ENCODE data around the gene SELENOS. TPM values are rescaled to one million over a fixed set of nuclear protein-coding genes. Genes with fewer than 3 reads are reported as not detected.

SELENOS gene, protein sequence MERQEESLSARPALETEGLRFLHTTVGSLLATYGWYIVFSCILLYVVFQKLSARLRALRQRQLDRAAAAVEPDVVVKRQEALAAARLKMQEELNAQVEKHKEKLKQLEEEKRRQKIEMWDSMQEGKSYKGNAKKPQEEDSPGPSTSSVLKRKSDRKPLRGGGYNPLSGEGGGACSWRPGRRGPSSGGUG
- 100 to 1,000 TPM in 2 of 9 donors, 10 to 100 TPM in 7; 47.7 to 165 (median 87.1) TPM for total RNA-seq
- polyA plus RNA-seq = 100 to 1,000 TPM in 1 of 3 donors, 10 to 100 TPM in 2; 47.9 to 205 (median 68.8) TPM
- long read RNA-seq, donor 1, transcript SELENOS-203 (6 exons, 1,188 nt) = major isoform, 68 of 105 reads
- long read RNA-seq, donor 1, transcript SELENOS-204 (4 exons, 856 nt) = minor isoform, 6 of 105 reads
- long read RNA-seq, donor 1, transcript SELENOS-206 (3 exons, 556 nt) = minor isoform, 25 of 105 reads
- long read RNA-seq, donor 1, partial matches to known transcripts = 0 of 105 reads
- long read RNA-seq, donor 1, other reads (novel, unspliced or antisense) = 0 of 105 reads
- long read RNA-seq, donor 2, transcript SELENOS-206 (3 exons, 556 nt) = minor isoform, 12 of 63 reads
- long read RNA-seq, donor 2, transcript SELENOS-204 (4 exons, 856 nt) = minor isoform, 5 of 63 reads
- long read RNA-seq, donor 2, transcript SELENOS-203 (6 exons, 1,188 nt) = major isoform, 39 of 63 reads
- long read RNA-seq, donor 2, partial matches to known transcripts = 0 of 63 reads
- long read RNA-seq, donor 2, other reads (novel, unspliced or antisense) = 5 of 63 reads
- long read RNA-seq, donor 3, transcript SELENOS-206 (3 exons, 556 nt) = minor isoform, 9 of 77 reads
- long read RNA-seq, donor 3, transcript SELENOS-203 (6 exons, 1,188 nt) = major isoform, 50 of 77 reads
- long read RNA-seq, donor 3, partial matches to known transcripts = 12 of 77 reads
- long read RNA-seq, donor 3, other reads (novel, unspliced or antisense) = 0 of 77 reads
- long read RNA-seq, donor 4, transcript SELENOS-206 (3 exons, 556 nt) = minor isoform, 10 of 83 reads
- long read RNA-seq, donor 4, transcript SELENOS-204 (4 exons, 856 nt) = minor isoform, 13 of 83 reads
- long read RNA-seq, donor 4, transcript SELENOS-203 (6 exons, 1,188 nt) = major isoform, 54 of 83 reads
- long read RNA-seq, donor 4, partial matches to known transcripts = 0 of 83 reads
- long read RNA-seq, donor 4, other reads (novel, unspliced or antisense) = 2 of 83 reads
- long read RNA-seq, donor 5, transcript SELENOS-201 (7 exons, 1,439 nt) = minor isoform, 9 of 186 reads
- long read RNA-seq, donor 5, transcript SELENOS-203 (6 exons, 1,188 nt) = major isoform, 164 of 186 reads
- long read RNA-seq, donor 5, partial matches to known transcripts = 2 of 186 reads
- long read RNA-seq, donor 5, other reads (novel, unspliced or antisense) = 10 of 186 reads
- long read RNA-seq, donor 6, transcript SELENOS-204 (4 exons, 856 nt) = minor isoform, 11 of 52 reads
- long read RNA-seq, donor 6, transcript SELENOS-206 (3 exons, 556 nt) = minor isoform, 14 of 52 reads
- long read RNA-seq, donor 6, transcript SELENOS-203 (6 exons, 1,188 nt) = major isoform, 21 of 52 reads
- long read RNA-seq, donor 6, partial matches to known transcripts = 1 of 52 reads
- long read RNA-seq, donor 6, other reads (novel, unspliced or antisense) = 5 of 52 reads
- long read RNA-seq, donor 7, transcript SELENOS-206 (3 exons, 556 nt) = minor isoform, 18 of 61 reads
- long read RNA-seq, donor 7, transcript SELENOS-203 (6 exons, 1,188 nt) = major isoform, 30 of 61 reads
- long read RNA-seq, donor 7, transcript SELENOS-208 (2 exons, 355 nt) = minor isoform, 5 of 61 reads
- long read RNA-seq, donor 7, transcript SELENOS-204 (4 exons, 856 nt) = minor isoform, 6 of 61 reads
- long read RNA-seq, donor 7, partial matches to known transcripts = 0 of 61 reads
- long read RNA-seq, donor 7, other reads (novel, unspliced or antisense) = 0 of 61 reads
- long read RNA-seq, donor 8, transcript SELENOS-206 (3 exons, 556 nt) = minor isoform, 20 of 107 reads
- long read RNA-seq, donor 8, transcript SELENOS-203 (6 exons, 1,188 nt) = major isoform, 70 of 107 reads
- long read RNA-seq, donor 8, transcript SELENOS-204 (4 exons, 856 nt) = minor isoform, 7 of 107 reads
- long read RNA-seq, donor 8, partial matches to known transcripts = 5 of 107 reads
- long read RNA-seq, donor 8, other reads (novel, unspliced or antisense) = 0 of 107 reads
- long read RNA-seq, donor 9, transcript SELENOS-206 (3 exons, 556 nt) = minor isoform, 7 of 48 reads
- long read RNA-seq, donor 9, transcript SELENOS-203 (6 exons, 1,188 nt) = major isoform, 34 of 48 reads
- long read RNA-seq, donor 9, partial matches to known transcripts = 0 of 48 reads
- long read RNA-seq, donor 9, other reads (novel, unspliced or antisense) = 0 of 48 reads
- long read RNA-seq, donor 10, transcript SELENOS-203 (6 exons, 1,188 nt) = major isoform, 35 of 50 reads
- long read RNA-seq, donor 10, transcript SELENOS-206 (3 exons, 556 nt) = minor isoform, 10 of 50 reads
- long read RNA-seq, donor 10, partial matches to known transcripts = 0 of 50 reads
- long read RNA-seq, donor 10, other reads (novel, unspliced or antisense) = 0 of 50 reads

DNA sequence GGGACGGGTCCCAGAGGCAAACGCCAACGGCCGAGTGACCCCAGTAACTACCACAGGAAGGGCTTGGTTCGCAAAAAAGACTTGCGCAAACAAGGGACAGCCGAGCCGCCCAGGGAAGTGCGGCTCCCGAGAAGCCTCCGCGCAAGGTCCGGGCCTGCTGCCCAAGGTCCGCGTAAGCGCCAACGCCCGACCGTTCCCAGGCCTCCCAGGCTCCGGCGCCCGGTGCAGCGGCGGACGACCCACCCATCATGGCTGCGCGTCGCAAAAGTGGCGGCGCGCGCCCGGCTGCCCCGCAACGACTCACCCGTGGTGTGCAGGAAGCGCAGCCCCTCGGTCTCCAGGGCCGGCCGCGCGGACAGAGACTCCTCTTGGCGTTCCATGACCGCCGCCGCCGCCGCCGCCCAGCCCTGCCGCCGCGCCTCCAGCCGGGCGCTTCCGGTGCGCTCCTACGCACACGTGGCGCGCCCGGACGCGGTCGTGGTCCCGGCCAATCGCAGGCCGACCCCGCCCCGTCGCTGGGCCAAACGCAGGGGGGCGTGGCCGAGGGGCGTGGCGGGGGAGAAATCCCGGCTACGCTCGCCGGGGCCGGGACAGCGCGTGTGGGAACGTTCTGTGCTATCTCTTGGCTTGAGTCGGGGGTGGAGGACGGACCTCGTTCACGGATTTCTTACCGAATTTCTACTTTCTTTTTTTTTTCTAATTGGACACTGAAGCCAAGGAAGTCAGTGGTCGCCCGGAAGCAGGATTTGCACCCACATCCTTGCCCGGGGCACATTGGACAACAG is at the start of gene SELENOS:
SELENOS (minus strand) TSS at position 448 of the 785 bp plus-strand sequence; CDS start at position 380, 68 bp downstream.
- no peaks in the 10 kb centered on the region for H3K9me3 ChIP-seq (replicated peaks in 1 of 3)
- H3K4me3 ChIP-seq = peak within 1 kb of the TSS; percentile 4 to 85 (median 66)
- peaks cover 0 to 56% of the 10 kb centered on the region in 2 donors for H3K36me3 ChIP-seq (replicated peaks in 1 of 2)
- H3K27ac ChIP-seq = peak within 1 kb of the TSS; percentile 87 to 96 (median 90)
- DNase-seq = peak; percentile 87 to 96 (median 93)
- H3K4me1 ChIP-seq (replicated peaks in 1 of 2) = peaks cover 9 to 16% of the 10 kb centered on the region in 2 donors
- peak; percentile 91 to 95 for TF ChIP-seq POLR2A (IDR thresholded peaks at IDR 0.05)
- TF ChIP-seq, protein P1, sequence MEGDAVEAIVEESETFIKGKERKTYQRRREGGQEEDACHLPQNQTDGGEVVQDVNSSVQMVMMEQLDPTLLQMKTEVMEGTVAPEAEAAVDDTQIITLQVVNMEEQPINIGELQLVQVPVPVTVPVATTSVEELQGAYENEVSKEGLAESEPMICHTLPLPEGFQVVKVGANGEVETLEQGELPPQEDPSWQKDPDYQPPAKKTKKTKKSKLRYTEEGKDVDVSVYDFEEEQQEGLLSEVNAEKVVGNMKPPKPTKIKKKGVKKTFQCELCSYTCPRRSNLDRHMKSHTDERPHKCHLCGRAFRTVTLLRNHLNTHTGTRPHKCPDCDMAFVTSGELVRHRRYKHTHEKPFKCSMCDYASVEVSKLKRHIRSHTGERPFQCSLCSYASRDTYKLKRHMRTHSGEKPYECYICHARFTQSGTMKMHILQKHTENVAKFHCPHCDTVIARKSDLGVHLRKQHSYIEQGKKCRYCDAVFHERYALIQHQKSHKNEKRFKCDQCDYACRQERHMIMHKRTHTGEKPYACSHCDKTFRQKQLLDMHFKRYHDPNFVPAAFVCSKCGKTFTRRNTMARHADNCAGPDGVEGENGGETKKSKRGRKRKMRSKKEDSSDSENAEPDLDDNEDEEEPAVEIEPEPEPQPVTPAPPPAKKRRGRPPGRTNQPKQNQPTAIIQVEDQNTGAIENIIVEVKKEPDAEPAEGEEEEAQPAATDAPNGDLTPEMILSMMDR (IDR thresholded peaks at IDR 0.05) = no peak
- no peaks in the 10 kb centered on the region for H3K27me3 ChIP-seq
- intact Hi-C loops (cut with DNase I) = no loop called here
- WGBS, 4 donors = 0% methylated on average over 14 to 91 of the region's 91 CpGs

DNA sequence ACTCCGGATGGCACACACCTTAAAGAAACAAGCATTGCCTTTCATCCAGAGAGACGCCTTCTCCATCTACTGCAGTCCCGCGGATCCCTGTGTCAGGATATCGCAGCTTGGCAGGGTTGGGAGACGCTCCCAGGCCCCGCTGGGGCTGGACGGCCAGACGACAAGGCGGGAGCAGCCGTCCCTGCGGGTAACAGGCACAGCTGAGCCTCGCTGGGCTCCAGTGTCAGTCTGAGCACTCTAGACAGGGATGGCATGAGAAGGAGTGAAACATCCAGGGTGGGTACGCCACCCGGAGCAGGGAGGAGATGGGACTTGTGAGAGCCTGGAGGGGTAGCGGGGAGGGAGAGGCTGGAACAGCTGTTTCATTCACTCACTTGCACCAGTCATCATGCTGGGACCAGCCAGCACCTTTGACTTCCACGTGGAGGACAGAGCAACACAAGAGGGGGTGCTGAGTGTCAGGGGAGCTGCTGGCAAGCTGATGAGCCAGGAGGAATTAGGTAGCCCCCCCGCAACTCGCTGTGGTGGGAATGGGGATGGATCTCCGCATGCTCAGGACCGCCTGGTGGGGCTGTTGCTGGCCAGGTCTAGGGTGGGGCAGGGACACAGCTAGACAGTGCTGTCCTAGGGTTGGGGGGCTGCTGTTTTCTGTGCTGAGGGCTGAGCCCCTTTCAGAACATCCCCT is 49.3 kb upstream of the SELENOS start:
- intact Hi-C loops (cut with DNase I) = no loop called here
- no peak for DNase-seq
- TF ChIP-seq, protein P1 (IDR thresholded peaks at IDR 0.05) = no peak
- TF ChIP-seq POLR2A (IDR thresholded peaks at IDR 0.05) = no peak
- Histone ChIP-seq H3K4me3 (no peak overlapping the region), H3K36me3 (replicated peaks in 1 of 2) (no peaks in the 10 kb centered on the region), H3K27me3 (no peaks in the 10 kb centered on the region), H3K4me1 (replicated peaks in 1 of 2) (no peaks in the 10 kb centered on the region), H3K9me3 (replicated peaks in 1 of 3) (no peaks in the 10 kb centered on the region), H3K27ac (no peak overlapping the region)
- WGBS, 4 donors = 84 to 92% (median 87%) methylated on average over 16 to 21 of the region's 21 CpGs

Data from adrenal gland (tissue), 19 donors.